ENCODE data around the gene CDH23. TPM values are rescaled to one million over a fixed set of nuclear protein-coding genes. Genes with fewer than 3 reads are reported as not detected.

Gene CDH23
- total and polyA plus RNA-seq, 2 experiments from 2014 or later, result 0.30 to 1.5 TPM

DNA sequence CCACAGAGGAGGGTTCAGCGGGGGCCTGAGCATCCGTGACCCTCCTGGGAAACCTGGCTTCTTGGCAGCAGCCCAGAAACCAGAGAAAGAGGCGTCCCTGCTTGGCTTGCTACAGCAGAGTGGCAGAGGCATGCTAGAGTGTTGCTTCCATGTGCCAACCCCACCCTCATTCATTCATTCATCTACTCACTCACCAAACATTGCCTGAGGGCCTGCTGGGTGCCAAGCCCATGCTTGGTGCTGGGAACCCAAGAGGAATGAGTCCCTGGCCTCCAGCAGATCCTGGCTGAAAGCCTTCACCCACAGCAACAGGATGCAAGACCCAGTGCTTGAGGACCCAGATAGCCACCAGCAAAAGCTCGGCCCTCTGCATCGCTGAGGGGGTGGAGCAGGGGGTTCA lies 129.0 kb downstream of the CDH23 start:
- Histone ChIP-seq H3K9me2 (replicated peaks; ENCODE audit: insufficient read depth) (no peaks in the 10 kb centered on the region), H3K9me3 (ENCODE audit: low read depth) (no peaks in the 10 kb centered on the region), H3K4me1 (ENCODE audit: insufficient read depth) (no peaks in the 10 kb centered on the region), H3K36me3 (replicated peaks; ENCODE audit: insufficient read depth, low read depth) (no peaks in the 10 kb centered on the region), H3K27ac (no peak overlapping the region), H3K79me2 (no peaks in the 10 kb centered on the region), H2AFZ (no peak overlapping the region), H3K4me3 (no peak overlapping the region), H3K27me3 (no peaks in the 10 kb centered on the region), H4K20me1 (ENCODE audit: insufficient read depth, poor library complexity, severe bottlenecking) (no peaks in the 10 kb centered on the region), H3K4me2 (no peak overlapping the region)
- DNase-seq (ENCODE audit: low spot score), result no peak
- no peak for TF ChIP-seq EZH2 (IDR thresholded peaks at IDR 0.05; ENCODE audit: borderline replicate concordance)
- TF ChIP-seq CTCF (IDR thresholded peaks at IDR 0.05; ENCODE audit: poor library complexity), result no peak
- TF ChIP-seq EZH2phosphoT487 (IDR thresholded peaks at IDR 0.05; ENCODE audit: low read depth, severe bottlenecking, unreplicated experiment), result no peak
- WGBS (ENCODE audit: low lambda C conversion rate, missing lambda C conversion rate), result 84% methylated on average over 5 of the region's 5 CpGs

DNA sequence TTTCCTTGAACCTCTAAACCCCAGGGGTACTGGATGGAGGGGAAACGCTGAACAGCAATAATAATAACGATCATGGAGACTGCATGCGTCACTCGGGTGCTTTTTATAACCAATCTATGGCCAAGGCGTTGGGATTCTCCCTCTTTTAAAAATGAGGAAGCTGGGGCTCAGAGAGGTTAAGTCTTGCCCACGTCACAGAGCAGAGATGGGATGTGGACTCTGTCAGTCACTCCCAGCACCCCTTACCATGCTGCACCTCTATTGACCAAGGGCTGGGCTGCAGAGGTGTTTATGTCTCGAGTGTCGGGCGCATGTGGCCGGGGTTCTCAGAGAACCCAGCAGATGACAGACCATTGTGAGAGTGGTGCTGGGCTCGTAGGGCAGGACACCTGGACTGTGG lies 129.9 kb downstream of the CDH23 start:
- H4K20me1 ChIP-seq (ENCODE audit: insufficient read depth, poor library complexity, severe bottlenecking), result no peaks in the 10 kb centered on the region
- H3K79me2 ChIP-seq, result no peaks in the 10 kb centered on the region
- H3K9me2 ChIP-seq (replicated peaks; ENCODE audit: insufficient read depth), result no peaks in the 10 kb centered on the region
- H3K36me3 ChIP-seq (replicated peaks; ENCODE audit: insufficient read depth, low read depth), result no peaks in the 10 kb centered on the region
- H2AFZ ChIP-seq, result no peak overlapping the region
- no peak for DNase-seq (ENCODE audit: low spot score)
- no peak overlapping the region for H3K4me3 ChIP-seq
- no peak overlapping the region for H3K27ac ChIP-seq
- no peaks in the 10 kb centered on the region for H3K4me1 ChIP-seq (ENCODE audit: insufficient read depth)
- H3K27me3 ChIP-seq, result no peaks in the 10 kb centered on the region
- H3K4me2 ChIP-seq, result no peak overlapping the region
- no peaks in the 10 kb centered on the region for H3K9me3 ChIP-seq (ENCODE audit: low read depth)
- 89% methylated on average over 11 of the region's 11 CpGs for WGBS (ENCODE audit: low lambda C conversion rate, missing lambda C conversion rate)
- TF ChIP-seq EZH2 (IDR thresholded peaks at IDR 0.05; ENCODE audit: borderline replicate concordance), result no peak
- no peak for TF ChIP-seq EZH2phosphoT487 (IDR thresholded peaks at IDR 0.05; ENCODE audit: low read depth, severe bottlenecking, unreplicated experiment)
- TF ChIP-seq CTCF (IDR thresholded peaks at IDR 0.05; ENCODE audit: poor library complexity), result no peak

DNA sequence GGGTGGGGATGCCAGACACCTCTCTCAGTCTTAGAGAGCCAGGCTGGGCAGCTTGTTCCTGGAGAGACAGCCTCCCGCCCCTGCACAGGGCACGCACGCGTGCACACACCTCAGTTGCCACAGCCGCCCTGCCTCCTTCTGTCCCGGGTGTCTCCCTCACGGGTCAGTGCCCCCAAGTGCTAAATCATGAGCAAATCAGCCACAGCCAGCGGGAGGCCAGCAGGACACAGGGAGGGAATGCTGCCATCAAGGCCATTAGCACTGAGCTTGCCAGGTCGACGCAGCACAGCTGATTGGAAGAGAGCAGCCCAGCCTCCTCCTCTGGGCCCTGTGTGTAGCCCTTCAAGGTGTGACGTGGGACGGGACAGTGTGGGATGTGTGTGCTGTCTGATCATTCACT lies 130.4 kb downstream of the CDH23 start:
- no peaks in the 10 kb centered on the region for H3K36me3 ChIP-seq (replicated peaks; ENCODE audit: insufficient read depth, low read depth)
- 68% methylated on average over 12 of the region's 12 CpGs for WGBS (ENCODE audit: low lambda C conversion rate, missing lambda C conversion rate)
- H3K27ac ChIP-seq, result no peak overlapping the region
- no peaks in the 10 kb centered on the region for H3K4me1 ChIP-seq (ENCODE audit: insufficient read depth)
- H3K79me2 ChIP-seq, result no peaks in the 10 kb centered on the region
- TF ChIP-seq CTCF (IDR thresholded peaks at IDR 0.05; ENCODE audit: poor library complexity) (no peak), EZH2 (IDR thresholded peaks at IDR 0.05; ENCODE audit: borderline replicate concordance) (no peak), EZH2phosphoT487 (IDR thresholded peaks at IDR 0.05; ENCODE audit: low read depth, severe bottlenecking, unreplicated experiment) (no peak)
- H2AFZ ChIP-seq, result no peak overlapping the region
- no peaks in the 10 kb centered on the region for H3K27me3 ChIP-seq
- H3K9me2 ChIP-seq (replicated peaks; ENCODE audit: insufficient read depth), result no peaks in the 10 kb centered on the region
- H3K9me3 ChIP-seq (ENCODE audit: low read depth), result no peaks in the 10 kb centered on the region
- H3K4me2 ChIP-seq, result no peak overlapping the region
- no peak for DNase-seq (ENCODE audit: low spot score)
- no peak overlapping the region for H3K4me3 ChIP-seq
- H4K20me1 ChIP-seq (ENCODE audit: insufficient read depth, poor library complexity, severe bottlenecking), result no peaks in the 10 kb centered on the region
